Lower lobe of right lung (tissue), 2 donors: ENCODE results near the gene PLEKHA1. TPM values are rescaled to one million over a fixed set of nuclear protein-coding genes. Genes with fewer than 3 reads are reported as not detected.

Experiments used
- ATAC-seq, 2 donors: fragments of 200-7000 bp; cut with Tn5 transposase; one replicate each; pipeline ENCODE4 v1.9.1; 2020 to 2022; ENCODE audit warnings: mild to moderate bottlenecking in 2 of 2, moderate library complexity in 2 of 2
- DNase-seq: peaks from one replicate; pipeline ENCODE4 v3.0.0-alpha.2; 2020
- H3K27ac ChIP-seq: fragments of 200-600 bp; one replicate; pipeline ENCODE4 v1.8.0; 2022
- H3K27me3 ChIP-seq: fragments of 200-600 bp; one replicate; pipeline ENCODE4 v1.8.0; 2022; ENCODE audit warnings: low read depth
- H3K36me3 ChIP-seq: fragments of 200-600 bp; one replicate; pipeline ENCODE4 v1.8.0; 2022; ENCODE audit warnings: mild to moderate bottlenecking
- H3K4me1 ChIP-seq: fragments of 200-600 bp; one replicate; pipeline ENCODE4 v1.8.0; 2022
- H3K4me3 ChIP-seq: fragments of 200-600 bp; one replicate; pipeline ENCODE4 v1.8.0; 2022; ENCODE audit warnings: mild to moderate bottlenecking
- H3K9me3 ChIP-seq: fragments of 200-600 bp; one replicate; pipeline ENCODE4 v1.8.0; 2022
- intact Hi-C: fragments of 100-400 bp; cut with DNase I; formaldehyde crosslinking; loops from one replicate; pipeline ENCODE4 v1.11.0; 2022
- total RNA-seq: library from RNA; stranded (reverse); fragmentation: NEBNext Ultra II Directional; extraction: Animal tissue kit (Norgen Biotek cat#: 25700); gene quantifications from one replicate; pipeline ENCODE4 v1.2.1, GENCODE V29; 2021
- TF ChIP-seq, protein P1 (sequence below): fragments of 200-600 bp; IDR thresholded peaks from one replicate; pipeline ENCODE4 v1.8.0; 2022; ENCODE audit warnings: antibody characterized with exemption, mild to moderate bottlenecking
- donor health status: DM: no; HTN: yes; CAD: no; lungs with severe emphysema.

The PLEKHA1 gene
- total RNA-seq, 1 donor from 2014 or later = 46.1 TPM

DNA sequence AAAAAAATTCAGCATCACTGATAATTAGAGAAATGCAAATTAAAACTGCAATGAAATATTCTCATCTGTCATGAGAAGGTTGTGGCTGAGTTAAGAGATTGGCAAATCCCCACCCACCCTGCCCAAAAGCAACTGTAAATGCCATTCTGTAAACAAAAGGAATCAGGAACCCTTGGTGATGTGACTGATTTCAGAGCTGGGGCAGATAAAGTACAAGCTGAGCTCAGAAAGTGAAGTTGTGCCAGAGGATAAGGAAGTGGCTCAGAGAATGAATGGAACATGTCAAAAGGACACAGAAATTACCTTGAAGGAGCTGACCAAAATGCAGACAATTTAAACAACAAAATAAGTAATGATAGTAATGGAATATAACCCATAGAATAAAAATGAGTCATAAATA is 47.2 kb downstream of the PLEKHA1 start:
- H3K4me3 ChIP-seq = no peak overlapping the region
- no peaks in the 10 kb centered on the region for H3K27me3 ChIP-seq
- DNase-seq = no peak
- no peak for ATAC-seq
- no peaks in the 10 kb centered on the region for H3K9me3 ChIP-seq
- intact Hi-C loops = no loop called here
- H3K4me1 ChIP-seq = peaks cover 34% of the 10 kb centered on the region
- H3K27ac ChIP-seq = no peak overlapping the region
- peaks cover 24% of the 10 kb centered on the region for H3K36me3 ChIP-seq
- TF ChIP-seq, protein P1, sequence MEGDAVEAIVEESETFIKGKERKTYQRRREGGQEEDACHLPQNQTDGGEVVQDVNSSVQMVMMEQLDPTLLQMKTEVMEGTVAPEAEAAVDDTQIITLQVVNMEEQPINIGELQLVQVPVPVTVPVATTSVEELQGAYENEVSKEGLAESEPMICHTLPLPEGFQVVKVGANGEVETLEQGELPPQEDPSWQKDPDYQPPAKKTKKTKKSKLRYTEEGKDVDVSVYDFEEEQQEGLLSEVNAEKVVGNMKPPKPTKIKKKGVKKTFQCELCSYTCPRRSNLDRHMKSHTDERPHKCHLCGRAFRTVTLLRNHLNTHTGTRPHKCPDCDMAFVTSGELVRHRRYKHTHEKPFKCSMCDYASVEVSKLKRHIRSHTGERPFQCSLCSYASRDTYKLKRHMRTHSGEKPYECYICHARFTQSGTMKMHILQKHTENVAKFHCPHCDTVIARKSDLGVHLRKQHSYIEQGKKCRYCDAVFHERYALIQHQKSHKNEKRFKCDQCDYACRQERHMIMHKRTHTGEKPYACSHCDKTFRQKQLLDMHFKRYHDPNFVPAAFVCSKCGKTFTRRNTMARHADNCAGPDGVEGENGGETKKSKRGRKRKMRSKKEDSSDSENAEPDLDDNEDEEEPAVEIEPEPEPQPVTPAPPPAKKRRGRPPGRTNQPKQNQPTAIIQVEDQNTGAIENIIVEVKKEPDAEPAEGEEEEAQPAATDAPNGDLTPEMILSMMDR = no peak

DNA sequence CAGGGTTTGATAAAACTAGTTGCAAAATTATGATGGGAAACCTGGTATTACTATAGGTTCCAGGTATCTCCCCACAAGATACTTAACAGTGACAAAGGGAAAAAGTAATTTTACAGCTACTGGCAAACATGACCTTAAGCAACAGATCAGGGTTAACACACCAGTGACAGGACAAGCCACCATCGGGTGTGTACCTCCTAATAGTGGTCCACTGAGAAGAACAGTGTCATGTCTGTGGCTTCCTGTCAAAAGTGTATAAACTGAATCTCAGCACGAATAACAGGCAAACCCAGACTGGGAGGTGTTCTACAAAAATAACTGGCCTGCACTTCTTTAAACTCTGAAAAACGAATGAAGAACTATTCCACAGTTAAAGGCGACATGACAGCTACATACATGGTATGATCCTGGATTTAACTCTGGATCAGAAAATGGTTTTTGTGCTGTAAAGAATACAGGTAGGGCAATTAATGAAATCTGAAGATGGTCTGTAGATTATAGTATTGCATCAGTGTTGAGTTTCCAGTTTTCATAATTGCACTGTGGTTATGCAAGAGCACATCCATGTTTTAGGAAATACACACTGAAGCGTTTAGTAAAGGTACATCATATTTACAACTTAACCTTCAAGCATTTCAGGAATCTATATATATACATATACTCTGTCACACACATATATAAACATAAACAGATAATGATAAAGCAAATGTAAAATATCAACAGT is 47.9 kb downstream of the PLEKHA1 start:
- TF ChIP-seq, protein P1 = no peak
- Histone ChIP-seq H3K9me3 (no peaks in the 10 kb centered on the region), H3K36me3 (peaks cover 30% of the 10 kb centered on the region), H3K4me1 (peaks cover 33% of the 10 kb centered on the region), H3K27ac (no peak overlapping the region), H3K4me3 (no peak overlapping the region), H3K27me3 (no peaks in the 10 kb centered on the region)
- ATAC-seq = peak in 1 of 2 donors; percentile 49
- intact Hi-C loops = no loop called here
- DNase-seq = no peak

DNA sequence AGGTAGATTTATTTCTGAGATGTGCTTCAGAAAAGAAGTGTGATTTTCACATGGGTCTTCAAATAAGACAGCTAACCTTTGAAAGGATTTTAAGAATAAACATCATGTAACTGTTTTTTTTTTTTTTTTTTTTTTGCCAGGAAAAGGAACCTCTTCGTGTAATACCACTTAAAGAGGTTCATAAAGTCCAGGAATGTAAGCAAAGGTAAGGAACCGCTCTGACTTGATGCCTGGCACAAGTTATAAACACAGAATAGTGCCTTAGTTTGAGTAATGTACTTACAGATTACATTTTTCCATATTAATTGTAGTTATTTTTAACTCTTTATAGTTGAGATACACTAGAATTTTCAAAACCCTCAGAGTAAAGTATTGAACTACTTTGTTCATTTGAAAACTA is 49.6 kb downstream of the PLEKHA1 start:
- DNase-seq (no peak), ATAC-seq (peak in 1 of 2 donors; percentile 64)
- H3K36me3 ChIP-seq = peaks cover 32% of the 10 kb centered on the region
- H3K4me3 ChIP-seq = no peak overlapping the region
- peaks cover 33% of the 10 kb centered on the region for H3K4me1 ChIP-seq
- no peaks in the 10 kb centered on the region for H3K27me3 ChIP-seq
- intact Hi-C loops = no loop called here
- H3K27ac ChIP-seq = no peak overlapping the region
- TF ChIP-seq, protein P1 = no peak
- no peaks in the 10 kb centered on the region for H3K9me3 ChIP-seq

DNA sequence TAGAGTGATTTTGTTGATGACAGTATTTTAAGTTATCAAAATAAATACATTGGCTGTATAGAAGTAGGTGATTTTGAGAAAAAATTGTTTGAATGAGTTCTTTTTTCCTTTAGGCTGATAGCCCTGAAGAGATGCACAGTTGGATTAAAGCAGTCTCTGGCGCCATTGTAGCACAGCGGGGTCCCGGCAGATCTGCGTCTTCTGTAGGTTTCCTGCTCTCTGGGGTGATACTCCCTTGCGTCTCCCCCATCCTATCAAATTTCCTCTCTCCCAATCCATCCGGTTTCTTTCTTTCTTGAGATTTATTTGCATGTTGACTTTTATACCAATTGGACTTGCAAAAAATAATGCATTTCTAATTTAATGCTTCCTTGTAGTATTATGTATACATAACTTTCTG is 52.3 kb downstream of the PLEKHA1 start:
- Histone ChIP-seq H3K9me3 (no peaks in the 10 kb centered on the region), H3K4me1 (peaks cover 10% of the 10 kb centered on the region), H3K36me3 (peaks cover 53% of the 10 kb centered on the region), H3K27me3 (no peaks in the 10 kb centered on the region), H3K4me3 (no peak overlapping the region), H3K27ac (no peak overlapping the region)
- intact Hi-C loops = no loop called here
- no peak for DNase-seq
- no peak for ATAC-seq
- TF ChIP-seq, protein P1 = no peak

DNA sequence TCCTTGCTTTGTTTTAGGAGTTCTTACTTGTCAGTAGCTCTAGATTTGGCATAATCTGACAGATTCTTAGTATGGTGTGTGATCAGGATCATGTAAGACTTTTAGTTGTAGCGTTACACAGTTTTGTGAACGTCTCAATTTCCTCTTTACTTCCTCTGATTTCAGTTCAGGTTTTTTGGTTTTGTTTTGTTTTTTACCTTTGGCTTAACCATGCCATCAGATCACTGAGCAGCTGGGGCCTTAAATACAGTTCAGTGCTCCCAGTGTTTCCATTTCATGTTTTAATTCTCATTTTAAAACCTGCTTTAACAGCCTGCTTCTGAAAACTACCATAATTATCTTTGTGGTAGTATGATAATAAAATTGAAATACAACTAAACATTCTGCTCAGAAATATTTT is 52.8 kb downstream of the PLEKHA1 start:
- DNase-seq = no peak
- ATAC-seq = no peak
- no peaks in the 10 kb centered on the region for H3K9me3 ChIP-seq
- no peaks in the 10 kb centered on the region for H3K27me3 ChIP-seq
- TF ChIP-seq, protein P1 = no peak
- peaks cover 6% of the 10 kb centered on the region for H3K4me1 ChIP-seq
- peaks cover 53% of the 10 kb centered on the region for H3K36me3 ChIP-seq
- intact Hi-C loops = no loop called here
- H3K27ac ChIP-seq = no peak overlapping the region
- no peak overlapping the region for H3K4me3 ChIP-seq
